Bronchial epithelial cell (primary cell): ENCODE data around the gene SLC24A3. TPM values are rescaled to one million over a fixed set of nuclear protein-coding genes. Genes with fewer than 3 reads are reported as not detected.

Source experiments
- DNase-seq: peaks from one replicate; pipeline ENCODE4 v3.0.0-alpha.2; 2010; ENCODE audit warnings: low read depth
- FAIRE-seq: peaks from 2 replicates; lab custom pipeline; 2011; peaks lifted over from hg19 to GRCh38; lab: Jason Lieb, UNC
- H3K27me3 ChIP-seq: 2 replicates; pipeline ENCODE4 v1.5.1; 2011; ENCODE audit warnings: low read length; ENCODE audit not compliant: control insufficient read depth, insufficient read depth
- H3K36me3 ChIP-seq: 2 replicates; pipeline ENCODE4 v1.5.1; 2011; ENCODE audit warnings: low read length; ENCODE audit not compliant: control insufficient read depth, insufficient read depth
- H3K4me3 ChIP-seq: 2 replicates; pipeline ENCODE4 v1.5.1; 2011; ENCODE audit warnings: mild to moderate bottlenecking, low read depth, low read length, control low read depth
- total RNA-seq: library from RNA; depleted of rRNA; stranded (reverse); fragments of >200 nt; gene quantifications from 2 replicates; pipeline ENCODE4 v1.2.1, GENCODE V29; 2014
- TF ChIP-seq, protein P1 (sequence below): IDR thresholded peaks from 2 replicates; pipeline ENCODE4 v1.5.1; 2011; ENCODE audit warnings: mild to moderate bottlenecking, moderate library complexity, low read length, control low read depth, inconsistent platforms; ENCODE audit not compliant: insufficient read depth, severe bottlenecking

Gene SLC24A3
- total RNA-seq, 1 donor from 2014 or later: under 0.01 TPM

DNA sequence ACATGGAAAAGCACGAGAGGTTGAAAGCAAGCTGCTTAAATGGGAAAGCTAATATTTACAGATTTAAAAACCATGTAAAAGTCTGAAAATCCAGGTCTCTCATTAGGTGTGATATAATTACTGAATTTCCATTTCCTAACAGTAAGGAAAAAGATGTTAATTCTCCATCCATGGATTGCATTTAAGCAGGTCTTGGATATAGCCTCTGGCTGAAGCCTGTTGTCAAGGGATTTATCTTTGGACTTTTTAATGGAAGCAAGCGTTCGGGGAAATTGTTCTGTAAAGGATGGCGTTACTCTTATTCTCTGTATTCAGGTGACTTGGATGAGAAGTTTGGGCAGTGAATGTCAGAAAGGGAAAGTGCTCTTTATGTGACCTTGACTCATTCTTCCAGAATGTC is 233.8 kb downstream of the SLC24A3 start:
- H3K27me3 ChIP-seq: no peaks in the 10 kb centered on the region
- H3K4me3 ChIP-seq: no peak overlapping the region
- DNase-seq: no peak
- TF ChIP-seq, protein P1, sequence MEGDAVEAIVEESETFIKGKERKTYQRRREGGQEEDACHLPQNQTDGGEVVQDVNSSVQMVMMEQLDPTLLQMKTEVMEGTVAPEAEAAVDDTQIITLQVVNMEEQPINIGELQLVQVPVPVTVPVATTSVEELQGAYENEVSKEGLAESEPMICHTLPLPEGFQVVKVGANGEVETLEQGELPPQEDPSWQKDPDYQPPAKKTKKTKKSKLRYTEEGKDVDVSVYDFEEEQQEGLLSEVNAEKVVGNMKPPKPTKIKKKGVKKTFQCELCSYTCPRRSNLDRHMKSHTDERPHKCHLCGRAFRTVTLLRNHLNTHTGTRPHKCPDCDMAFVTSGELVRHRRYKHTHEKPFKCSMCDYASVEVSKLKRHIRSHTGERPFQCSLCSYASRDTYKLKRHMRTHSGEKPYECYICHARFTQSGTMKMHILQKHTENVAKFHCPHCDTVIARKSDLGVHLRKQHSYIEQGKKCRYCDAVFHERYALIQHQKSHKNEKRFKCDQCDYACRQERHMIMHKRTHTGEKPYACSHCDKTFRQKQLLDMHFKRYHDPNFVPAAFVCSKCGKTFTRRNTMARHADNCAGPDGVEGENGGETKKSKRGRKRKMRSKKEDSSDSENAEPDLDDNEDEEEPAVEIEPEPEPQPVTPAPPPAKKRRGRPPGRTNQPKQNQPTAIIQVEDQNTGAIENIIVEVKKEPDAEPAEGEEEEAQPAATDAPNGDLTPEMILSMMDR: no peak
- FAIRE-seq: no peak
- H3K36me3 ChIP-seq: no peaks in the 10 kb centered on the region

DNA sequence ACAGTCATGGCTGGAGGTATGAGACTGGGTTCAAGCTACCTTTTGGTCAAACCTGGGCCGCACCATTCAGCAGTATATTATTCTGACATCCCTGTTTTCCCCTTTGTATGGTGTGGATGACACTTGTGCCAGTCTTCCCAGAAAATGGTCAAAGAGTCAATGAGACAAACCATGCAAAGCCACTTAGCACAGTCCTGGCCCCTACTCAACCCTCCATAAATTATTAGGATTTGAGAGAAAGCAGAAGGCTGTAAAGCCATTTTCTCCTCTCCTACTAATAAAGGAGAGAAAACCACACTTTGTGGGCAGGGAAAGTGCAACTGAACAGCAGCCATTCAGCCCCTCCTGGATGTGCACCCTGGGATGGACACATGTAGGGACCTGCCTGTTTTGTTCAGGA is 236.2 kb downstream of the SLC24A3 start:
- Histone ChIP-seq H3K27me3 (no peaks in the 10 kb centered on the region), H3K4me3 (no peak overlapping the region), H3K36me3 (no peaks in the 10 kb centered on the region)
- FAIRE-seq (no peak), DNase-seq (no peak)
- TF ChIP-seq, protein P1: no peak

DNA sequence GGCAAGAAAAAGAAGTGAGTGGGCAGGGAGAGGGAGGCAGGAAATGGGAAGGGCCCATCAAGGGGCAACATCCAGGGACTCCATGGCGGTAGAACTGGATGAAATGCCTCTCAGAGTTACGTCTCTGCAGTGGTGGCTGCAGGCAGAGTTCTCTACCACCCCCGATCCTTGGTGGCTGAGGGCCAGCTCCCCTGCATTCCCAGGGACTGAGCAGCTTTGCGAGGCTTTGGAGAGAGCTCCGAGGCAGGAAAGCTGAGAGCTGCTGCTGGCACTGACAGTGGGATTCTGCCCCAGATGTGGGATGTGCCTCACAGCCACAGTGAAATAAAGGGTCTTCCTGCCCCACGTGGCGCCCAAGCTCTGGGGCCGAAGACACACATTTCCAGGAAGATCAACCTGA is 236.6 kb downstream of the SLC24A3 start:
- Histone ChIP-seq H3K4me3 (no peak overlapping the region), H3K27me3 (no peaks in the 10 kb centered on the region), H3K36me3 (no peaks in the 10 kb centered on the region)
- TF ChIP-seq, protein P1: no peak
- FAIRE-seq: no peak
- no peak for DNase-seq

DNA sequence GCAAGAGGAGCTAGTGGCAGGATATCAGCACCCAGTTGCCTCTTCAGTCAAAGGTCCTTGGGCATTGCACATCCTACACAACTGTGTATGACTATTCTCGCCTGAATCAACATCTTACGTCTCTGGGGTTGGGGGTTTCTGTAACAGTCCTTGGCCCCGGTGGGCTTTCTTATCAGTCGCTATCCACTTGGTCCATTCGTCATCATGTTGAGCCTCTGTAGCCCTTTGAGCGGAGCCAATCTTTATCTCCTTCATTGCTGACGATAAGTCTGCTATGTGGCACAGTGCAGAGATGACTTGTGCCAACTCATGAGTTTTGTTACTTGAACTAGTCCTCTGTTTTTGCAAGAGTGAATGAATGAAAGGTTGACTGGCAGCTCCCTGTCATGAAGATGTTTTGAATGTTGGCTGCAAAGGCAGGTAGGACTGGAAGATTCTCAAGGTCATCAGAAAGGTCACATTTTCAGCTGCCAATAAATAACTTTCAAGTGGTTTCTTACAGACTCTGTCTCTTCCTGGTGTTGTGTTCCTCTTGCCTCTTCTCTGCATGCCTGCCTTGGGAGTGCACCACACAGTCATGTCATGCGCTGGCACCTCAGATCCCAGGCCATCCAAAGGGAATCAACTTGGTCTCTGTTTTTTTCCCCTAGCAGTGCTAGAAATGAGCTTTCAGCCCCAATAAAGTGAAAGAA is 238.9 kb downstream of the SLC24A3 start:
- H3K4me3 ChIP-seq: no peak overlapping the region
- no peaks in the 10 kb centered on the region for H3K27me3 ChIP-seq
- TF ChIP-seq, protein P1: no peak
- DNase-seq (no peak), FAIRE-seq (no peak)
- no peaks in the 10 kb centered on the region for H3K36me3 ChIP-seq

DNA sequence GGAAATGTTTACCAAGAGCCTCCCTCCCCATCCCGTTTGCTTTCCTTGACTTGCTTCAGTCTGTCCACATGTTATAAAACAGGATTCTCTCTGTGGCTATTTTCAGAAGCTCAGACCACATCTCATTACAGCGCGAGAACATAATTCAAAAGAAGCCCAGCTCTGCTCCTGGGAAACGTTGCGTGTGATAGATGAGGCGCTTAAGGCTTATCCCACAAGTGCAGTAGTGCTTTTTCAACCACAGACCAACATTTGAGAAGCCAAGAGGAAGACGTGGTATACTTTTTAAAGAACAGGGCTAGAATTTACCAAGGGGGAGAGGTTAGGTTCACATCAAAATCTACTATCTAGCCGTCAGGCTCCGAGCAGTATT is 239.5 kb downstream of the SLC24A3 start:
- Histone ChIP-seq H3K27me3 (no peaks in the 10 kb centered on the region), H3K36me3 (no peaks in the 10 kb centered on the region), H3K4me3 (no peak overlapping the region)
- DNase-seq (no peak), FAIRE-seq (no peak)
- TF ChIP-seq, protein P1: no peak

DNA sequence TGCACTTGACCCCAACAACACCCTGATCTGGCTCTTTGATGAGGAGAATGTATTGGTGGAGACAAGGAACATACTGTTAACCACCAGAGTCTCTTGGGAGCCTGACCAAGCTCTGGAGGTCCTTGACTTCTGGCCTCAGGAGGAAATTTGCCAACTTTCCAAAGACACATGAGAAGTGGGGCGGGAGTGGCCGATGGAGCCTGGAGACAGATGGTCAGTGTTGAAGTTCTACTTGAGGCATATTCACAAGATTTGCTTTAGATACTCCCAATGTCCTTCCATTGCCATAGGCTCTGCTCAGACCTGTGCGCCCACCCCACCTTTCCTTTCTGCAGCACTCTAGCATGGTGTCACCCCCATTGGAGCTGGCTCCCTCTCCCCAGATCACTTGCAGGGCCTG is 241.0 kb downstream of the SLC24A3 start:
- Histone ChIP-seq H3K27me3 (no peaks in the 10 kb centered on the region), H3K4me3 (no peak overlapping the region), H3K36me3 (no peaks in the 10 kb centered on the region)
- no peak for DNase-seq
- TF ChIP-seq, protein P1: no peak
- FAIRE-seq: no peak
